Measurements from ENCODE around the gene PDE4DIP. TPM values are rescaled to one million over a fixed set of nuclear protein-coding genes. Genes with fewer than 3 reads are reported as not detected.
"Not testable (repeated sequence)": the region's sequence is repeated elsewhere in the genome, so short reads cannot be mapped to it uniquely, and the experiment has no call there.

Gene PDE4DIP
- total RNA-seq, 2 experiments from 2014 or later: 27.1 to 27.4 TPM

DNA sequence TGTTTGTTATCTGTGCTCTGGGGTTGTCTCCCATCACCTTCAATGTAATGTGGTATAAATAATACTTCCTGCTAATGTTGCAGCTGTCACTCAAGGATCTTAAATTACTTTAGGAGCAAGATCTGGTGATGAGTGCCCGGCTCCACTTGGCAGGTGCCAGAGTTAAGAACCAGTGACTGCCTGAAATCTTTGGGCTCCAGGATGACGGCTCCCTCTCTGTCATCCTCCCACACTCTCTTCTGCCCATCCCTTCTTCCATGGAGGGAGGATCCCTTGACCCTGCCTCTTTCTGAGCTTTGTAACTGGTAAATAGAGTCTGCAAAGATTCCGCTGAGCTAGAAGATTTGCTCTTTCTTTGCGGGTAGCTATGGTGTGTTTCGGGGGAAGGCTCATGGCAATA is 44.4 kb downstream of the PDE4DIP start:
- H3K36me3 ChIP-seq (ENCODE audit: insufficient read depth, low read length); CTCF ChIA-PET; H3K9me3 Mint-ChIP-seq; H3K4me3 ChIP-seq (ENCODE audit: low read length); H3K36me3 Mint-ChIP-seq (ENCODE audit: low read depth); DNase-seq; H3K9me3 ChIP-seq (ENCODE audit: control insufficient read depth in 1 of 2, insufficient read depth in 1 of 2, low read length in 2 of 2); H3K27me3 Mint-ChIP-seq; H3K4me3 Mint-ChIP-seq; H3K27me3 ChIP-seq (ENCODE audit: control insufficient read depth in 1 of 2, insufficient read depth in 2 of 2, low read length in 2 of 2); H3K4me1 ChIP-seq (ENCODE audit: insufficient read depth, low read length); H3K27ac ChIP-seq (ENCODE audit: low read depth in 1 of 2, low read length in 2 of 2); H3K4me1 Mint-ChIP-seq (ENCODE audit: low read depth); POLR2A ChIA-PET; H3K27ac Mint-ChIP-seq; ATAC-seq (ENCODE audit: poor library complexity); intact Hi-C loops (cut with DNase I, micrococcal nuclease): not testable (repeated sequence)

DNA sequence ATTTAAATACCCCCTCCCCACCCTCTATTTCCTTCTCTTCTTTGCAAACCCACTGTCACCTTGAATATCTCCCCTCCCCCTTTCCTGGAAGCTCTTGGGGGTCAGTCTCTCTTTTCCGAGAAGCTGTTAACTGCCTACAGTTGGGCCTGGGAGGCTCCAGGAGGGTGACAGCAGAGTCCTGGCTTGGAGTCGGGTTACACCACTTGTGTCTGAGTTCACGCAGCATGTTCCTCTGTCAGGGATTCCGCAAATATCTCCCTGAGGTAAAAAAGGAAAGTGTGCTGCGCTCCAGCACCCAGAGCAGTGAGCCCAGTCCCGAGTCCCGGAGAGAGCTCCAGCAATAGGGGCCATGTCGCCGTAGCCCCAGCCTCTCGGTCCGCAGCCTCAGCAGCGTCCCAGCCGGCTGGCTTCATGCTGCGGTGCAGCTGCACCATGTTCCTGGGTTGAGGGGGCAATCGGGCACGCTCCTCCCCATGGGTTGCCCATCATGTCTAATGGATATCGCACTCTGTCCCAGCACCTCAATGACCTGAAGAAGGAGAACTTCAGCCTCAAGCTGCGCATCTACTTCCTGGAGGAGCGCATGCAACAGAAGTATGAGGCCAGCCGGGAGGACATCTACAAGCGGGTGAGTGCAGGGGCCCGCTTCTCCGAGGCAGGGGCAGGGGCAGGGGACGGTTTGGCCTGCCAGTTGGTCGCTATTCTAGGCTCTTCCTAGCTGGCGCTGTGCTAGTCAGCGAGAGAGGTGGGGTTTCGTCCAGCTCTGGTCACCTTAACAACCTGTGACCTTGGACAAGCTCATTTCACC is 45.2 kb downstream of the PDE4DIP start:
- intact Hi-C loops (cut with DNase I, micrococcal nuclease); H3K9me3 Mint-ChIP-seq: not testable (repeated sequence)

DNA sequence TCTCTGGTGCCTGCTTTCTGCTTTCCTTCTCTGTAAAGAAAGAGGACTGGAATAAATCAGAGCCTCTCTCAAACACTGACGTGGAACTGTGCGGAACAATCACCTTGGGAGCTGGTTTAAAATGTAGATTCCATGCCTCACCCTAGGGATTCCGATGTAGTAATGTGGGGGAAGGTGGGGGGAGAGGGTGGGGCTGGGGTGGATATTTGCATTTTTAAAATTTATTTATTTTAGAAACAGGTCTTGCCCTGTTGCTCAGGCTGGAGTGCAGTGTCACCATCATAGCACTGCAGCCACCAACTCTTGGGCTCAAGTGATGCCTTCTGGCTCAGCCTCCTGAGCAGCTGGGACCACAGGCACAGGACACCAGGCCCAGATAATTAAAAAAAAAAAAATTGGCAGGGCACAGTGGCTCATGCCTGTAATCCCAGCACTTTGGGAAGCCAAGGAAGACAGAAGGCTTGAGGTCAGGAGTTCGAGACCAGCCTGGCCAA is 45.9 kb downstream of the PDE4DIP start:
- ATAC-seq (ENCODE audit: poor library complexity); H3K4me1 ChIP-seq (ENCODE audit: insufficient read depth, low read length); H3K4me3 Mint-ChIP-seq; H3K27me3 ChIP-seq (ENCODE audit: control insufficient read depth in 1 of 2, insufficient read depth in 2 of 2, low read length in 2 of 2); H3K27ac ChIP-seq (ENCODE audit: low read depth in 1 of 2, low read length in 2 of 2); intact Hi-C loops (cut with DNase I, micrococcal nuclease); H3K36me3 ChIP-seq (ENCODE audit: insufficient read depth, low read length); H3K27me3 Mint-ChIP-seq; H3K27ac Mint-ChIP-seq; H3K36me3 Mint-ChIP-seq (ENCODE audit: low read depth); POLR2A ChIA-PET; H3K9me3 Mint-ChIP-seq; H3K4me1 Mint-ChIP-seq (ENCODE audit: low read depth); H3K4me3 ChIP-seq (ENCODE audit: low read length); H3K9me3 ChIP-seq (ENCODE audit: control insufficient read depth in 1 of 2, insufficient read depth in 1 of 2, low read length in 2 of 2); CTCF ChIA-PET; DNase-seq: not testable (repeated sequence)

More for the DNA sequence above, 45.2 kb downstream of the PDE4DIP start:
- H3K4me1 Mint-ChIP-seq (ENCODE audit: low read depth); H3K36me3 Mint-ChIP-seq (ENCODE audit: low read depth); H3K27me3 ChIP-seq (ENCODE audit: control insufficient read depth in 1 of 2, insufficient read depth in 2 of 2, low read length in 2 of 2); H3K4me3 Mint-ChIP-seq; H3K27ac ChIP-seq (ENCODE audit: low read depth in 1 of 2, low read length in 2 of 2); POLR2A ChIA-PET; H3K36me3 ChIP-seq (ENCODE audit: insufficient read depth, low read length); DNase-seq; H3K9me3 ChIP-seq (ENCODE audit: control insufficient read depth in 1 of 2, insufficient read depth in 1 of 2, low read length in 2 of 2); H3K4me3 ChIP-seq (ENCODE audit: low read length); CTCF ChIA-PET; H3K27ac Mint-ChIP-seq; ATAC-seq (ENCODE audit: poor library complexity); H3K4me1 ChIP-seq (ENCODE audit: insufficient read depth, low read length); H3K27me3 Mint-ChIP-seq: not testable (repeated sequence)

DNA sequence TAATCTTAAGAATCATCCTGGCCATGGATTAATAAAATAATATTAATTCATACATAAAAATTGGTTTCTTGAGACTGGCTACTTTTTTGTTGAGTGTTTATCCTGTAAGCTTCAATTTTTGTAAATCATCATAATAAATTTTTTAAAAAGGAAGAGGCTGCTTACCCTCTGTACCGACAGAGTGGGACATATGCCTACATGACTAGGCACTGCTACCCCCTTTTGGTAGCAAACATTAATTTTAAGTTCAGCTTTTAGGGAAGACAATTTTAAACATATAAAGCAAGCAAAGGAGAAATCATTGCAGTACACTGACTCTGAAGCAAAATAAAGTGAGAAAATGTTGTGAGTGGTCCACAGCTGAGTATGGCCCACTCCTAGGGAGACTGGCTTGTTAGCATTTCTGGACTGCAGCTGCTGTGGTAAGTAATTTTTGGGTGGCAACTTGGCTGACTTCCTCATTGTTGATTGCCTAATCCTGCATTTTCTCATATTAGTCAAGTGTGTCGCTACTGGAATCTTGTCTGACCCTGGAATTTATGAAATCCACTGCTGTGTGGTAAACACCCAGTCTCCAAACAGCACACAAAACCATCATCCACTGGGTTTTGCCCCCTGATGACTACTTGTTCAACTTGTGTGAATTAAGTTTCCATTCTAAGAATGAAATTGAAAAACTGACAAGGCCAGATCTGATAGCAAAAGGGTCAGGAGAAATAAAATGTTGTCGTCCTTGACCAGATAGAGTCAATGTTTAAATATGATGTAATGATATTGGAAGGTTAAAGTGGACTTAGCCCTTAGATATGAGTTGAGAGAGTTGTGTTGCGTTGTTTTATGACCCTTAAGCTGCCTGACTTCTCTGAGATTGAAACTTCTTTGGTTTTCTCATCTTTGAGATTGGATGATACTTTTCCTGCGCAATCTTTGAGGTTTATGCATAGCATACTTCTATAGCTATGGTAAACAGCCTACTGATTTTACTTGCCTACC is 50.4 kb downstream of the PDE4DIP start:
- ATAC-seq (ENCODE audit: poor library complexity); H3K27me3 Mint-ChIP-seq; POLR2A ChIA-PET; CTCF ChIA-PET; H3K27me3 ChIP-seq (ENCODE audit: control insufficient read depth in 1 of 2, insufficient read depth in 2 of 2, low read length in 2 of 2); H3K4me3 ChIP-seq (ENCODE audit: low read length); intact Hi-C loops (cut with DNase I, micrococcal nuclease); H3K36me3 Mint-ChIP-seq (ENCODE audit: low read depth); H3K4me1 Mint-ChIP-seq (ENCODE audit: low read depth); H3K27ac Mint-ChIP-seq; H3K4me1 ChIP-seq (ENCODE audit: insufficient read depth, low read length); H3K9me3 ChIP-seq (ENCODE audit: control insufficient read depth in 1 of 2, insufficient read depth in 1 of 2, low read length in 2 of 2); H3K36me3 ChIP-seq (ENCODE audit: insufficient read depth, low read length); H3K27ac ChIP-seq (ENCODE audit: low read depth in 1 of 2, low read length in 2 of 2); DNase-seq; H3K9me3 Mint-ChIP-seq; H3K4me3 Mint-ChIP-seq: not testable (repeated sequence)

DNA sequence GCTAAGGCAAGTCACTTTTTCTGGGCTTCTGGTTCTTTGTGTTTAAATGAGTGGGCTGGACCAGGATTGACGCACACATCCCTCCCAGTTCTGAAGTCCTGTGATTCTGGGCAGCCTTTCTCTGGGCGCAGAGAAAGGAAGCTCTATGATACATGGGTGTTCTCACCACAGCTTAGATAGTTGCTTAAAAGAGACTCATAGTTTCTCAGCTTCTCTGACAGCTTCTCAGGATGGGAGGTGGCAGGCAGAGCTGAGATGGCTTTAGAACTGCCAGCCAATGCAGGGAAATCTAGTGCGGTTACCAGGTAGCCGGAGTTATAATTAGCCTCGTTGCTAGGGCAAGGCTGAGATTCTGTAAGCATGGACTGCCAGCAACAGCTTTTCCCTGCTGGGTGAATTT is 55.8 kb downstream of the PDE4DIP start:
- ATAC-seq (ENCODE audit: poor library complexity): peak; percentile 77
- H3K9me3 Mint-ChIP-seq; H3K27ac Mint-ChIP-seq; intact Hi-C loops (cut with DNase I, micrococcal nuclease); H3K27me3 ChIP-seq (ENCODE audit: control insufficient read depth in 1 of 2, insufficient read depth in 2 of 2, low read length in 2 of 2); H3K27me3 Mint-ChIP-seq; H3K36me3 Mint-ChIP-seq (ENCODE audit: low read depth); CTCF ChIA-PET; H3K4me3 Mint-ChIP-seq; POLR2A ChIA-PET; DNase-seq; H3K9me3 ChIP-seq (ENCODE audit: control insufficient read depth in 1 of 2, insufficient read depth in 1 of 2, low read length in 2 of 2); H3K4me1 ChIP-seq (ENCODE audit: insufficient read depth, low read length); H3K4me3 ChIP-seq (ENCODE audit: low read length); H3K27ac ChIP-seq (ENCODE audit: low read depth in 1 of 2, low read length in 2 of 2); H3K36me3 ChIP-seq (ENCODE audit: insufficient read depth, low read length); H3K4me1 Mint-ChIP-seq (ENCODE audit: low read depth): not testable (repeated sequence)

DNA sequence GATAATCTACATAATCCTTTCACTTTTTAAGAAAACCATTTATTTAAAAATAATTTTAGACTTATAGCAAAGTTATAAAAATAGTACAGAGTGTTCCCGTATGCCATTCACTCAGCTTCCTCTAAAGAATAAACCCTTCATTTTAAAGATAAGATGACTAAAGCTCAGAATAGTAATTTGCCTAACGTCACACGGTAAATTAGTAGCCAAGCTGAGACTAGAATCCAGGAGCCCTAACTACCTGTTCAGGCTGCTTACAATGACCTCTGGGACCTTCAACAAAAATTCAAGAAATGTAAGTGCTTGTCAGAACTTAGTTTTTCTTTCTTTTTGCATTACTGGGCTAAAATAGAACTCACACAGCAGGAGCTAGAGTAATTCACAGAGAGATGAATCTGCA is 56.5 kb downstream of the PDE4DIP start:
- intact Hi-C loops (cut with DNase I, micrococcal nuclease); H3K36me3 ChIP-seq (ENCODE audit: insufficient read depth, low read length); H3K4me1 ChIP-seq (ENCODE audit: insufficient read depth, low read length); ATAC-seq (ENCODE audit: poor library complexity); H3K27me3 ChIP-seq (ENCODE audit: control insufficient read depth in 1 of 2, insufficient read depth in 2 of 2, low read length in 2 of 2); H3K9me3 ChIP-seq (ENCODE audit: control insufficient read depth in 1 of 2, insufficient read depth in 1 of 2, low read length in 2 of 2); H3K27me3 Mint-ChIP-seq; CTCF ChIA-PET; H3K4me3 Mint-ChIP-seq; H3K27ac Mint-ChIP-seq; DNase-seq; H3K27ac ChIP-seq (ENCODE audit: low read depth in 1 of 2, low read length in 2 of 2); H3K4me1 Mint-ChIP-seq (ENCODE audit: low read depth); H3K9me3 Mint-ChIP-seq; H3K36me3 Mint-ChIP-seq (ENCODE audit: low read depth); POLR2A ChIA-PET; H3K4me3 ChIP-seq (ENCODE audit: low read length): not testable (repeated sequence)
